SHP77 (cell line): ENCODE data around the gene ITM2C.

Experiments
- DNase-seq, 2 experiments: peaks; one replicate each; lab custom pipeline; 2025; lab: John Stamatoyannopoulos, UW

Gene ITM2C

GRCh38 chr2:230908092-230908594 lies 43.4 kb downstream of the ITM2C start:
- DNase-seq, result no peak

DNA sequence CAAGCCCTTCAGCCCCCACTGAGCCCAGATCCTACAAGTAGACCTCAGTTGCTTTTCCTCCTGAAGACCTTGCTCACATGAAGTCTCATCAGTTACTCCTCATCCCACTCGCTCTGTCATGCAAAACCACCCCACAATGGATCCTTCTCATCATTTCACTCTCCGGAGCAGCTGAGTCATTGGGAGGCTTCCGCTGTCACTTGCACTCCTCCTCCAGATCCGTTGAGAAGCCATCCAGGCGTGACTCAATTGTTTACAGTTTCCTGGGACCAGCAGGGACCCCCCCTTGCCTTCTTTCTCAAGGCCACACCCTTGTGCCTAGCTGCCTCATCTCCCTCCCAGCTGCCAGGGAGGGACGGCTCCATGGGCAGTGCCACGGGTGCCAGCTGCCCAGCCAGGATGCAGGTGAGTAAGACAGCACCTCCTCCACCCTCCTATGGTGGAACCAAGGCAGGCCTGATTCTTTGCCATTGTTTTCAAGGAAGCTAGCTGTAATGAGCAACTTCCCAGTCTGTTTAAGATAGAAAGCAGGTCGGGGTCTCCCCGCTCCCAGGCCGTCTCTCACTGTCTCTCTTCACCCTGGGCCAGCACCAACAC lies 44.0 kb downstream of the ITM2C start:
- peak in 1 of 2 experiments; percentile 59 for DNase-seq

DNA sequence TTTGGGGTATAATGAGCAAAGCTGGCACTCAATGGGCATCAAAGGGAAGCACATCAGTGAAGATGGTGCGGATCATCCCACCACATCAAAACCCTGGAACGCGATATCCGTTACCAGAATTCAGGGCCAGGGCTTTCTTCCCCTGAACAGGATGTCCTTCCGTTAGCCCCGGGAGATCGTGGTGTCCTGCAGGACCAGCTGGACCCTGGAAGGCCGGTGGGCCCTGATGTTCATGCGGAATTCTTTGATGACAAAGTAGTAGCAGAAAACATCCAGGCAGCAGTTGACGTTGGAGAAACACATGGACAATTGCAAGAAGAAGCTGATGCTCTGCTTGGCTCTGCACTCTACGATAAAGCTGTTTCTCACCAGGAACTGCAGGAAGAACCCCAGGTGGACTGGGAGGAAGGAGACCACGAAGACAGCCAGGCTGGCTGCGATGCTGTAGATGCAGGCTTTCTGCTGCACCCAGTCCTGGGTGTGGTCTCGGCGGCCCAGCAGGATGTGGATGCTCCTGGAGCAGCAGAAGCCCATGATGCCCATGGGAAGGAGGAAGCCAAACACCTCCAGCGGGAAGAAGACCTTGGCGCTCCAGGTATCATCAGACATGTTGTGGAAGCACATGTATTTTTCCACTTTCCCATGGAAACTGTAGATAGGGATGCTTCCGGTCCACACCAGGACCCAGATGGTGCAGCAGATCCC lies 45.3 kb downstream of the ITM2C start:
- no peak for DNase-seq

- DNase-seq, result no peak
Measured at GRCh38 chr2:230910546-230911177, 45.9 kb downstream of the ITM2C start.

DNA sequence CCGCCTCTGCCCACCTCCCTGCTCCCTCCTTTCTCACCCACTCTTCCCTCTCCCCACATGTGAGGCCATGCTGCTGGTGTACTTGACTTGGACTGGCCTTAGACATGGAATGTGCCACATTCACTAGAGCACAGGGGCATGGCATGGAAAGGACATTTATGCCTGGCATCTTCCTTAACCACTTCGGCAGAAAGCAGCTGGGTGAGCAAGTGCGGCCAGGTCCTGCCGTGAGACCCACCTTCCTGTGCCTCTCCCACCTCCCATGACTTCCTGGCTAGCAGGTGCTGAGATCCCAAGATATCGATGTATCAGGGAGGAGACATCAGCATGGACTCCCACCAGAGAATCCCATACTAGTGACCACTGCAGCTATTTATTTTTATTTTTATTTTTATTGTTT lies 47.3 kb downstream of the ITM2C start:
- DNase-seq, result no peak

DNA sequence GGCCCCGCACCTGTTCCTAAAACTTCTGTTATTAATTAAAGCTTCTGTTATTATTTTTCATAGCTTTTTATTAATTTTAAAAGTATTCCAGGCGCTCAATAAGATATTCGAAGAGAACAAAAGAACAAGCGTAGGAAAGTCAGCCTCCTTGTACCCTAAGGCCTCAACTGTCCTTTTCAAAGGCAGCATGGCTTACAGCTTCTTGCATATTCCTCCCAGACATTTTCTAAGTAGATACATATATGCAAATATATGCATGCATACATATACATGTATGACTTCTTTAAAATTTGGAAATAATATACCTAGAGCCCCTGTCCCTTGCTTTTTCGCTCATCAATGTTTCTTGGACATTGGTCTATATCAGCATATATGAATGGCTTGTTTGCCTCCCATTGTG lies 48.0 kb downstream of the ITM2C start:
- no peak for DNase-seq

DNA sequence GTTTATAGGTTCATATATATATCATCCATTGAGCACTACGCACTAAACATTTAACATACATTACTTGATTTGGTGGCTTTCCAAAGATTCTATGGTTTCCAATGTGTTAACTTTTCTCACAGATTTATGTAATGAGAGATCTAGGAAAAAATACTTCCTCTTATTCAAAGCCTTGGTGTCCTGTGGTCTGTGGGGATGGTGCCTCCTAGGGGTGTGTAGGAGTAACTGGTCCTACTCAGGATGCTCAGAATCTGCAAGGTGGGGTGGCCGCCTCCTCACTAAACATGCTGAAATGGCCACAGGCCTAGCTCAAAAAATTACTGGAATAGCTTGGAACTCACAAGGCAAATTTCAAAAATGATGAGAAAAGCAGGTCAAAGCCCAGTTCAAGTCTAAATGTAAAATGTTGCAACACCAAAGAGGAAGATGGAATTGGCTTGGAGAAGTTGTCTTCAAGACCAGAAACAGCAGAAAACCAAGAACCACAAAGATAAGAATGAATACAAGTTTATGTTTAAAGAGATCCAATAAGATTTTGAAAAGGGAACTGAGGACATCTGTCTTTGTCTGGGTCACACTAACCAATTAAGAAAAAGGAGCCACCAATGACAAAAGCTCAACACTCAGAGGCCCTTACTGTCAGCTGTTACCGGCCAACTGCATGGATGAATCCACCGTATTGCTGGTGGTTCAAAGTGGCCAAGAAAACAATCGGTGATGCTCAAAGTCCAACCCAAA lies 48.8 kb downstream of the ITM2C start:
- no peak for DNase-seq

GRCh38 chr2:230914886-230915285 lies 50.1 kb downstream of the ITM2C start:
- DNase-seq, result no peak

DNA sequence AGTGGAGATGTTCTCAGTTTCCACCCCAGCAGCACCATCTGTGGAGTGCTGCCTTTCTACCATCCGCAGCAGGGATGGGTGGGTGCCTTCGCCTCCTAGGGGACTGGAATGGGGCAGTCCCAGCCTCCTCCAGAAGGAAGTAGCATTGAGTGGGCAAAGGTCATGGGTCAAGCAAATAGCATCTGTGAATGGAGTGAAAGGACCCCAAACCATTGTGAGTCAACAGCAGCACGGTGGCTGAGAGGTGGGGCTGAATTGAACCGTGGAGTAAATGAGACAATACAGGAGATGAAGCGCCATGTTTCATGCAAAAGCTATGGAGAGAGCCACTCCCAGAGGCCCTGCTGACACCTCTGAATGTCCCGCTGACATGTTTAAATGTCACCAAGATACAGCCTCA lies 50.6 kb downstream of the ITM2C start:
- DNase-seq, result no peak

- no peak for DNase-seq
Measured at GRCh38 chr2:230916218-230916617, 51.5 kb downstream of the ITM2C start.

GRCh38 chr2:230919240-230919639 lies 54.5 kb downstream of the ITM2C start:
- no peak for DNase-seq

DNA sequence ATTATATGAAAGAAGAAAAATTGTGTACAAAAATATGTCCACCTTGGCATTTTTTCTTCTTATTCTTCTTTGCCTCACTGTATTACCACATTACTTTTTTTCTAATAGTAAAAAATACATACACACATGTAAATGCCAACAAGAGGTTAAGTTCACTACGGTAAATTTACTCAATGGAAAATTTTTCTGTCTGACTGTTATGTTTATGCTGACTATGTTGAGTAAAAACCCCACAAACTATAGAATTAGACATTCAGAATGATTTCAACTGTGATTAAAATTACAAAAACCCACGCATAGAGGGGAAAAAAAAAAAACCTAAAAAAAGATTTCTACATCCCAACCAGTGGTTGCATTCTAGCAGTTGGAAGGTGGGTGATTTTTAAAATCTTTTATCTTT lies 54.9 kb downstream of the ITM2C start:
- no peak for DNase-seq

- no peak for DNase-seq
Measured at GRCh38 chr2:230920167-230920566, 55.4 kb downstream of the ITM2C start.

GRCh38 chr2:230921806-230922595 lies 57.3 kb downstream of the ITM2C start:
- DNase-seq, result no peak

DNA sequence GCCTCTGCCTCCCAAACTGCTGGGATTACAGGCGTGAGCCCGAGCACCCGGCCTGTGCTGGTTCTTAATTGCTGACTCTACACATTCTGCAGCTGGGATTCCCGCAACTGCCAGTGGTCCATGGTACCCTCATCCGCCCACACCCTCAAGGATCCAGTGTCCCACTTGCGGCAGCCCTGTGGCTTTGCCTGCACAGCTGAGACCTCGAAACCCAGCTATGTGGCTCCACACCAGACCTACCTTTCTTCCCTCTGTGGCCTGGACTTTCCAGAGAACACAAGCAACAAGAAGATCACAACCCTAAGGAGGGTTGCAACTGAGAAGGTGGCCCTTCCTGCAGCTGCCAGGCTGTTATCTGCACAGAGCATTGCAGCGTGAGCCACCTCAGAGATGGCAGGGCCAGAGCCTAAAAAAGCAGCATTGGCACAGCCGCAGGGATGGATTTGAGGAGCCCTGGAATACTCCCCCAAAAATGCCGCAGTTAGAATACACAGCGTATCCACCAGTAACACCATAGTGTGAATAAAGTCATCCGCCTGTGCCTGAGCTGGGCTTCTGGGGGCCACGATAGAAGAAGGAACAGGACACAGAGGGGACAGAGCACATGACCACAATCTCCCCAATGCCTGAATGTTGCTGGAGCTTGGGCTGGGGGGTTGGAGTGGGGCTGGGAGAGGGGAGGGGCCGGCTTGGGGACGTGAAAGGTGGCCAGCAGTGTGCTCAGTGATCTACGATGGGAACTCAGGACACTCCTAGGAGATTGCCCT lies 58.4 kb downstream of the ITM2C start:
- no peak for DNase-seq

- no peak for DNase-seq
Measured at GRCh38 chr2:230924092-230924469, 59.3 kb downstream of the ITM2C start.

DNA sequence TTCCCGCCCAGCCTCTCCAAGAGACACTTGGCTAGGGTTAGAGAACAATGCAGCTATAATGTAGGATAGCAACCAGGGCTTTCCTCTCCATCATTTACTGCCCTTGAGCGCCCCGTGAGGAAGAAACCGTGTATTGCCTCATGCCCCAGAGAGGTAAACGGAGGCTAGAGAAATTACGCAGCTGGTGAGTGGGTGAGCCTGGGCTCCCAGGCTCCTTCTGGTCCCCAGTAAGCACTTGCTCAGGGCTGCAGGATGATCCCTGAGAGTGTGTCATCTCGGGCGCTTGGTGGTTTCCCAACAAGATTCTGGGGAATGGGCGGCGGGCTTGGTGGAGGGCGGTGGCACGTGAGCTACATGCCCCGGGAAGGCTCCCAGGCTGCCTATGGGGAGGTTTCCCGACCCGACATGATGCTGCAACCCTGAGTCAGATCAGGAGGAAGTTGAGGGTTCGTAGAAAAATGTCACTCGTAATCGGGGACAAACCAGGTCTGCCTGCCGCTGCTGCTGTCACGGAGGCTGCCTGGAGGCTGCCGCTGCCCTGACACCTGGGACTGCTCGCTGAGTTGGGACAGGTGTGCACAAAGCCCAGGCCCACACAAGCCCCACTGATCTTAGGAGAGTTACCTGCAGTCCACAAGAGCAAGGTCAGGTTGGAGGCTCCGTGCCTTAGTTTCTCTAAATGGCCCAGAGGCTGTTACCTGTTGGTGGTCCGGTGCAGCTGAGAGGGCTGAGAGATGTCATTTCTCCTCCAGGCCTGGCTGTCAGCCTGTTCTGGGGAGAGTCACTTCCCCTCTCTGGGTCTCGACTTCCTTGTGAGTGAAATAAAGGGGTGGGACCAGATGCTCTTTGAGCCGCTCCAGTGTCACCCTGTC lies 60.0 kb downstream of the ITM2C start, which contains the start of gene GPR55:
Gene GPR55, minus strand, starts transcription at position 773 of the 872 bp plus-strand sequence. CDS start 14,280 bp downstream, outside the sequence.
- no peak for DNase-seq

DNA sequence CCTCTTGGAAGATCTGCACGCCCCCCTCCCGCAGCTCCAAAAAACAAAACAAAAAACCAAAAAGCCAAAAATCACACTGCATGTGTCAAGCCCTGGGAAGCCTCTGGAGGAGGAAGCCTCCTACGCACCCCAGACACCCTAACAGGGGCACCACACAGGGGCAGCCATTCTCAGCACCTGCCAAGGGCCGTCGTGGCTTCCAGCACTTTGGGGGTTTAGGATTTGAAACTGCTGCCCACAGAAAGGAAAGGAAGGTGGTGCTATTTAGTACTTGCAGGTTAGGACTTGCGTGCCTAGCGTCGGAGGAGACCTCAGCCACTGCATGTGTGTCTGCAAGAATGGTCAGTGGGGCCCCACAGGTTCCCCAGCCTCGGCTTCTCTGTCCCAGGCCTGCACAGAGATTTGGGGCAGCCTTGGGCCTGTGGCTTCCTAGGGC lies 60.7 kb downstream of the ITM2C start:
- no peak for DNase-seq

- DNase-seq, result no peak
Measured at GRCh38 chr2:230925879-230926765, 61.4 kb downstream of the ITM2C start.
